Activated CD8-positive, alpha-beta T cell treated with anti-CD3 and anti-CD28 coated beads for 36 hours (primary cell): ENCODE data around the gene DRAXIN. TPM values are rescaled to one million over a fixed set of nuclear protein-coding genes. Genes with fewer than 3 reads are reported as not detected.

Experiments
- ATAC-seq: fragments of 200-7000 bp; cut with Tn5 transposase; one replicate; pipeline ENCODE4 v1.10.0; 2021; ENCODE audit warnings: mild to moderate bottlenecking, moderate library complexity
- CTCF ChIA-PET: fragments of 350-600 bp; sonication (Branson Sonifier 250); formaldehyde crosslinking; loops from one replicate; lab custom pipeline; 2021; ENCODE audit warnings: antibody characterized with exemption; lab: Charles Lee
- POLR2A ChIA-PET: fragments of 350-600 bp; sonication (Branson Sonifier 250); formaldehyde crosslinking; loops from one replicate; lab custom pipeline; 2021; ENCODE audit warnings: antibody characterized with exemption; lab: Charles Lee
- DNase-seq: peaks from one replicate; pipeline ENCODE4 v3.0.0-alpha.2; 2020
- H3K27ac Mint-ChIP-seq: one replicate; pipeline ENCODE4 v1.8.0; 2021; ENCODE audit warnings: mild to moderate bottlenecking, mixed read lengths
- H3K27me3 Mint-ChIP-seq: one replicate; pipeline ENCODE4 v1.8.0; 2021; ENCODE audit warnings: mixed read lengths
- H3K36me3 Mint-ChIP-seq: one replicate; pipeline ENCODE4 v1.8.0; 2021; ENCODE audit warnings: low read depth, mixed read lengths
- H3K4me1 Mint-ChIP-seq: one replicate; pipeline ENCODE4 v1.8.0; 2021; ENCODE audit warnings: low read depth, mixed read lengths
- H3K4me3 Mint-ChIP-seq: one replicate; pipeline ENCODE4 v1.8.0; 2021; ENCODE audit warnings: mild to moderate bottlenecking, moderate library complexity, mixed read lengths
- H3K9me3 Mint-ChIP-seq: one replicate; pipeline ENCODE4 v1.8.0; 2021; ENCODE audit warnings: mixed read lengths
- CTCF ChIP-seq: fragments of 200-600 bp; IDR thresholded peaks from one replicate; pipeline ENCODE4 v1.8.0; 2022; ENCODE audit warnings: antibody characterized with exemption, mild to moderate bottlenecking
- intact Hi-C: fragments of 100-400 bp; cut with micrococcal nuclease; formaldehyde crosslinking; loops from one replicate; pipeline ENCODE4 v1.10.0; 2022
- total RNA-seq, 2 experiments: library from RNA; stranded (reverse); gene quantifications; one replicate each; pipeline ENCODE4 v1.2.3, GENCODE V29; 2021

DRAXIN gene
- total RNA-seq, 2 experiments from 2014 or later, result 0.18 to 0.20 TPM

GRCh38 chr1:11749203-11749689, 57.7 kb downstream of the DRAXIN start:
- Mint-ChIP-seq H3K4me1 (peaks cover 7% of the 10 kb centered on the region), H3K27me3 (no peaks in the 10 kb centered on the region), H3K4me3 (no peak overlapping the region), H3K36me3 (peaks cover 2% of the 10 kb centered on the region), H3K9me3 (no peaks in the 10 kb centered on the region), H3K27ac (peak overlapping the region; percentile 6)
- peak; percentile 52 for TF ChIP-seq CTCF
- CTCF ChIA-PET, result interaction anchor here (0.6 to 2.2 kb wide), 7 partner anchors 12 to 99 kb away, joined by 3 to 9 read pairs (median 4); partner anchors contain the start of gene FBXO6
- ATAC-seq (peak; percentile 99), DNase-seq (peak; percentile 77)
- intact Hi-C loops, result no loop called here
- POLR2A ChIA-PET, result interaction anchor here (0.5 to 1.4 kb wide), 3 partner anchors 13 to 159 kb away, joined by 3 to 4 read pairs (median 4); partner anchors contain the start of gene AGTRAP

- no peak overlapping the region for H3K4me3 Mint-ChIP-seq
- ChIA-PET CTCF (interaction anchor here (0.9 to 2.2 kb wide), 6 partner anchors 15 to 100 kb away, joined by 3 to 9 read pairs (median 6); partner anchors contain the start of gene FBXO6), POLR2A (interaction anchor here (0.5 to 1.4 kb wide), 3 partner anchors 14 to 159 kb away, joined by 3 to 4 read pairs (median 3); partner anchors contain the start of gene AGTRAP)
- H3K4me1 Mint-ChIP-seq, result peaks cover 7% of the 10 kb centered on the region
- H3K9me3 Mint-ChIP-seq, result no peaks in the 10 kb centered on the region
- TF ChIP-seq CTCF, result no peak
- H3K27ac Mint-ChIP-seq, result no peak overlapping the region
- no peaks in the 10 kb centered on the region for H3K27me3 Mint-ChIP-seq
- intact Hi-C loops, result no loop called here
- ATAC-seq (no peak), DNase-seq (no peak)
- peaks cover 2% of the 10 kb centered on the region for H3K36me3 Mint-ChIP-seq
Observed at GRCh38 chr1:11749996-11750395, 58.5 kb downstream of the DRAXIN start.

GRCh38 chr1:11751087-11751486, 59.6 kb downstream of the DRAXIN start:
- no peak overlapping the region for H3K27ac Mint-ChIP-seq
- intact Hi-C loops, result no loop called here
- no peaks in the 10 kb centered on the region for H3K36me3 Mint-ChIP-seq
- H3K9me3 Mint-ChIP-seq, result no peaks in the 10 kb centered on the region
- no peaks in the 10 kb centered on the region for H3K27me3 Mint-ChIP-seq
- no peak for DNase-seq
- H3K4me1 Mint-ChIP-seq, result peaks cover 7% of the 10 kb centered on the region
- CTCF ChIA-PET, result interaction anchor here (0.9 kb wide), 1 partner anchor 105 kb away, joined by 3 read pairs; no protein-coding TSS in a partner anchor
- no peak overlapping the region for H3K4me3 Mint-ChIP-seq
- POLR2A ChIA-PET, result no interaction called here
- ATAC-seq, result no peak
- no peak for TF ChIP-seq CTCF

- Mint-ChIP-seq H3K4me3 (no peak overlapping the region), H3K9me3 (no peaks in the 10 kb centered on the region), H3K4me1 (peaks cover 7% of the 10 kb centered on the region), H3K27ac (no peak overlapping the region), H3K27me3 (no peaks in the 10 kb centered on the region), H3K36me3 (no peaks in the 10 kb centered on the region)
- ATAC-seq, result no peak
- ChIA-PET CTCF (interaction anchor here (1.2 kb wide), 1 partner anchor 54 kb away, joined by 3 read pairs; the partner anchor contains the start of genes CLCN6 and MTHFR), POLR2A (interaction anchor here (1.1 kb wide), 1 partner anchor 99 kb away, joined by 3 read pairs; no protein-coding TSS in a partner anchor)
- TF ChIP-seq CTCF, result no peak
- intact Hi-C loops, result no loop called here
- no peak for DNase-seq
Observed at GRCh38 chr1:11752359-11753088, 61.0 kb downstream of the DRAXIN start.
